HG03558 (cell line): Measurements from ENCODE around the gene PTGES.

Experiments
- ATAC-seq: cut with Tn5 transposase; IDR thresholded peaks from one replicate; pipeline ENCODE4 v1.9.1; 2021; ENCODE audit warnings: moderate number of reproducible peaks; ENCODE audit not compliant: unreplicated experiment; ENCODE audit errors: extremely low read depth

The PTGES gene

GRCh38 chr9:129697656-129698253 is 55.1 kb downstream of the PTGES start:
- ATAC-seq, result no peak

- ATAC-seq, result no peak
These were observed 55.7 kb downstream of the PTGES start for GRCh38 chr9:129696944-129697655.

GRCh38 chr9:129695870-129696269 is 57.0 kb downstream of the PTGES start:
- ATAC-seq, result no peak

GRCh38 chr9:129694243-129694646 is 58.6 kb downstream of the PTGES start:
- ATAC-seq, result no peak

GRCh38 chr9:129693741-129694140 is 59.1 kb downstream of the PTGES start:
- no peak for ATAC-seq

- no peak for ATAC-seq
These were observed 60.3 kb downstream of the PTGES start for GRCh38 chr9:129692534-129692933.
